ENCODE data around the gene HMGB4.

DNA sequence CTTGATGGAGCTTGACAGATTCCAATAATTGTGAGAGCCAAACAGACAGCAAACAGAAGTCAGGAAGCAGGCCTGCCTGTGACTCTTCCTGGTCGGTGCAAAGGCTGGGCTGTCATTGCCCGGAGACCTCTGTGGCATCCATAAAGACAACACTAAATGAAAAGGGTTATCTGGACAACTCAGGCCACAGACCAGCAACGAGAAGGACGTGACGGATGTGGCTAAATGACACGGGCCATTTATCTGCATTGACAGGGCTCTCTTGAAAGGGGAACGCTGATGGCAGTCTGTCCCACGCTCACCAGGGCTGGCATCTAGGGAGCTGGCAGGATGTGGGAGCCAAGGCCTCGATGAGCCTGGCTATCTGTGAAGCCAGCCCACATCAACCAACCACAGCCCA is 35.0 kb downstream of the HMGB4 start:
- TF ChIP-seq YY1 (IDR thresholded peaks at IDR 0.05; ENCODE audit: low read depth) (no peak), EP300 (IDR thresholded peaks at IDR 0.05; ENCODE audit: borderline replicate concordance) (no peak), TEAD4 (IDR thresholded peaks at IDR 0.05) (no peak), CREB1 (IDR thresholded peaks at IDR 0.05; ENCODE audit: low read depth) (no peak), NFIC (IDR thresholded peaks at IDR 0.05) (no peak), TAF1 (IDR thresholded peaks at IDR 0.05; ENCODE audit: low read depth) (no peak), CEBPB (IDR thresholded peaks at IDR 0.05) (no peak), RAD21 (IDR thresholded peaks at IDR 0.05; ENCODE audit: low read depth) (no peak), EGR1 (IDR thresholded peaks at IDR 0.05) (no peak)
- TF ChIP-seq, protein P1, sequence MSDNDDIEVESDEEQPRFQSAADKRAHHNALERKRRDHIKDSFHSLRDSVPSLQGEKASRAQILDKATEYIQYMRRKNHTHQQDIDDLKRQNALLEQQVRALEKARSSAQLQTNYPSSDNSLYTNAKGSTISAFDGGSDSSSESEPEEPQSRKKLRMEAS (IDR thresholded peaks at IDR 0.05), result no peak

All from Ishikawa (cell line).